Ishikawa (cell line): ENCODE measurements around the gene PYCARD.

Experiments
- CREB1 ChIP-seq: IDR thresholded peaks from 2 replicates; pipeline ENCODE4 v1.6.1; 2012; ENCODE audit warnings: low read depth
- TAF1 ChIP-seq: IDR thresholded peaks from 2 replicates; pipeline ENCODE4 v1.6.1; 2012; ENCODE audit warnings: low read depth, mild to moderate bottlenecking
- TEAD4 ChIP-seq: IDR thresholded peaks from 2 replicates; pipeline ENCODE4 v1.6.1; 2012
- ZBTB7A ChIP-seq: IDR thresholded peaks from 2 replicates; pipeline ENCODE4 v1.6.1; 2012; ENCODE audit warnings: low read depth
- TF ChIP-seq, protein P1 (sequence below): IDR thresholded peaks from 2 replicates; pipeline ENCODE4 v1.6.1; 2012

DNA sequence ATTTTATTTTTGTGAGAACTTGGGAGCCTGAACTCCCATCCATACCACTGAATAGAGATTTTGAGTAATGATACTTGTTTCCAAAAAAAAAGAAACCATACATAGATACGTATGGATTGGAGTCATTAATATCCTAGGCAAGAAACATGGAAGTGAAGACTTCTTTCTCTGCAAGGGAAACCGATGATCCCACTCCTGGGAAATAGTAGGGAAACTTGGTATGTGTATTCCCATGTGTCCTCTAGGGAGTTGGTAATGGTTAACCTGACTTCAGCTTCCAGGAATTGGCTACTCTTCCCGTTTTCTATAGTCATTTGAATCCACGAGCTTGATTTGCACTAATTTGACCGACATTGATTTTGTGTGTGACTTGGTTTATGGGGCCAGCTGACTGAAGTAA lies 17.2 kb downstream of the PYCARD start:
- TF ChIP-seq CREB1 (no peak), TAF1 (no peak), TEAD4 (no peak), ZBTB7A (no peak)
- TF ChIP-seq, protein P1, sequence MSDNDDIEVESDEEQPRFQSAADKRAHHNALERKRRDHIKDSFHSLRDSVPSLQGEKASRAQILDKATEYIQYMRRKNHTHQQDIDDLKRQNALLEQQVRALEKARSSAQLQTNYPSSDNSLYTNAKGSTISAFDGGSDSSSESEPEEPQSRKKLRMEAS: no peak
